ENCODE results near the gene MISP.

Gene MISP

DNA sequence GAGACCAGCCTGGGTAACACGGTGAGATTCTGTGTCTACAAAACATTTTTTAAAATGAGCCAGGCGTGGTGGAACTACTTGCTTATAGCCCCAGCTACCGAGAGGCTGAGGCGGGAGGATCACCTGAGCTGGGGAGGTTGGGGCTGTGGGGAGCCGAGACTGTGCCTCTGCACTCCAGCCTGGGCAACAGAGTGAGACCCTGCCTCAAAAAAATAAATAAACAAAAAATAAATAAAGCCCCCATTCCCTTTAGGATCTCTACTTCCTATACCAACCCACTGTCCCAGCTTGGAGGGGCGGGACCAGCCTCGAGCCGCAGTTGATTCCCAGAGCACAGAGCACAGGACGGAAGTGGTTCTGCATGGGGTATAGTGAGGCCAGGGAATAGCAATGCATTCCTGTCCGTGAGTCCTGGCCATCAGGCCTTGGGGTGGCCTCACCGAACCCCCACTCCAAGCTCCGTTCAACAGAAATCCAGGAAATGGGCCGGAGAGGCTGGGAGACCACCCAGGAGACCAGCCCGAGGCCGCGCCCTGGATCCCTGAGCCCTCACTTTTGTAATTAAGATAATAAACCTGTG, 41.5 kb downstream of the MISP start:
- TF ChIP-seq, protein P1, sequence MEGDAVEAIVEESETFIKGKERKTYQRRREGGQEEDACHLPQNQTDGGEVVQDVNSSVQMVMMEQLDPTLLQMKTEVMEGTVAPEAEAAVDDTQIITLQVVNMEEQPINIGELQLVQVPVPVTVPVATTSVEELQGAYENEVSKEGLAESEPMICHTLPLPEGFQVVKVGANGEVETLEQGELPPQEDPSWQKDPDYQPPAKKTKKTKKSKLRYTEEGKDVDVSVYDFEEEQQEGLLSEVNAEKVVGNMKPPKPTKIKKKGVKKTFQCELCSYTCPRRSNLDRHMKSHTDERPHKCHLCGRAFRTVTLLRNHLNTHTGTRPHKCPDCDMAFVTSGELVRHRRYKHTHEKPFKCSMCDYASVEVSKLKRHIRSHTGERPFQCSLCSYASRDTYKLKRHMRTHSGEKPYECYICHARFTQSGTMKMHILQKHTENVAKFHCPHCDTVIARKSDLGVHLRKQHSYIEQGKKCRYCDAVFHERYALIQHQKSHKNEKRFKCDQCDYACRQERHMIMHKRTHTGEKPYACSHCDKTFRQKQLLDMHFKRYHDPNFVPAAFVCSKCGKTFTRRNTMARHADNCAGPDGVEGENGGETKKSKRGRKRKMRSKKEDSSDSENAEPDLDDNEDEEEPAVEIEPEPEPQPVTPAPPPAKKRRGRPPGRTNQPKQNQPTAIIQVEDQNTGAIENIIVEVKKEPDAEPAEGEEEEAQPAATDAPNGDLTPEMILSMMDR (conservative IDR thresholded peaks at IDR 0.05; ENCODE audit: low read depth): no peak
- ChIA-PET POLR2A (ENCODE audit: low non-redundant PET) (no interaction called here), CTCF (interaction anchor here (0.6 to 0.7 kb wide), 2 partner anchors 41 to 65 kb away, joined by 3 to 4 read pairs; no protein-coding TSS in a partner anchor)
- DNase-seq (ENCODE audit: low spot score): no peak
- peak overlapping the region; percentile 99 for H3K27ac ChIP-seq

DNA sequence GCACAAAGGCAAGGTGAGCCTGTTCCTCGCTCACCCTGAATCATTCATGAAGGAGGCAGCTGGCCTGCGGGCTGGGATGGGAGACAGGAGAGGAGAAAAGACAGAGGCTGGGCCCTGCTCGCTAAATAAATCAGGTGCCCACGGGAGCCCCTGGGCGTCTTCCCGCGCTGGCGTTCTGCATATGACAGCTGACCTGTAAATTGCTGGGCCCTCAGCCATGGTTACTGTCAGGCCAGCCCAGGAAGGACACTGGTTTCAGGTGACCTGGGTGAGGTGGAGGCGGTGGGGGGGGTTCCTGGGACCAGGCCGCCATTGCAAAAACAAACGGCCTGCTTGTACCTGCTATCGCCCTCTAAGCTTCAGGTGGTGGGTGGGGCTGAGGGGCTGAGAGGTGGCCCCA, 42.9 kb downstream of the MISP start:
- peak overlapping the region; percentile 99 for H3K27ac ChIP-seq
- TF ChIP-seq, protein P1 (conservative IDR thresholded peaks at IDR 0.05; ENCODE audit: low read depth): no peak
- ChIA-PET CTCF (interaction anchor here (0.5 to 0.7 kb wide), 2 partner anchors 10 to 299 kb away, joined by 4 read pairs; no protein-coding TSS in a partner anchor), POLR2A (ENCODE audit: low non-redundant PET) (interaction anchor here (0.5 kb wide), 1 partner anchor 19 kb away, joined by 6 read pairs; no protein-coding TSS in a partner anchor)
- DNase-seq (ENCODE audit: low spot score): no peak

DNA sequence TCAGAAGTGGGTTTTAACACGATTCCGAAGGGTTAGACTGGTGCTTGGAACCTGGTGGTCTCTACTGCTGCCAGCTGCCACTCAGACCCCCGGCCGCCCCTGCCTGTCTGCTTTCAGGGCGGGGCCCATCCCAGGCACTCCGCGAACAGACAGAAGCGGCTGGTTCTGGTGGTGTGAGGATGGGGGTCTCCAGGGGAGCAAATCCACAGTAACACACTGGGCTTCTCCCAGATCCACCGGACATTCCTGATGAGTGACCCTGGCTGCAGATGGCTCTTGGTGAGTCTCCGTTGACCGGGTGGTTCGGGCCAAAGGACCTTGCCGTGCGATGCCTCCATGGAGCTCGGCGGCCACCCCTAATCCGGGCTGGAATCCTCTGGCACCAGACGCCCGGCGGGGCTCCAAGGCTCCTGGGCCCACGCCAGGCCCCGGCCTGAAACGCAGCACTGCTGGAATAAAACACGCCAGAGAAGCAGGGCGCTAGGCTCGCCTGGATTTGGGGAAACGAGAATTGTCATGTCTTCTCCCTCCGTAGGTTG, 44.2 kb downstream of the MISP start:
- DNase-seq (ENCODE audit: low spot score): no peak
- CTCF ChIA-PET: no interaction called here
- peak overlapping the region; percentile 99 for H3K27ac ChIP-seq

DNA sequence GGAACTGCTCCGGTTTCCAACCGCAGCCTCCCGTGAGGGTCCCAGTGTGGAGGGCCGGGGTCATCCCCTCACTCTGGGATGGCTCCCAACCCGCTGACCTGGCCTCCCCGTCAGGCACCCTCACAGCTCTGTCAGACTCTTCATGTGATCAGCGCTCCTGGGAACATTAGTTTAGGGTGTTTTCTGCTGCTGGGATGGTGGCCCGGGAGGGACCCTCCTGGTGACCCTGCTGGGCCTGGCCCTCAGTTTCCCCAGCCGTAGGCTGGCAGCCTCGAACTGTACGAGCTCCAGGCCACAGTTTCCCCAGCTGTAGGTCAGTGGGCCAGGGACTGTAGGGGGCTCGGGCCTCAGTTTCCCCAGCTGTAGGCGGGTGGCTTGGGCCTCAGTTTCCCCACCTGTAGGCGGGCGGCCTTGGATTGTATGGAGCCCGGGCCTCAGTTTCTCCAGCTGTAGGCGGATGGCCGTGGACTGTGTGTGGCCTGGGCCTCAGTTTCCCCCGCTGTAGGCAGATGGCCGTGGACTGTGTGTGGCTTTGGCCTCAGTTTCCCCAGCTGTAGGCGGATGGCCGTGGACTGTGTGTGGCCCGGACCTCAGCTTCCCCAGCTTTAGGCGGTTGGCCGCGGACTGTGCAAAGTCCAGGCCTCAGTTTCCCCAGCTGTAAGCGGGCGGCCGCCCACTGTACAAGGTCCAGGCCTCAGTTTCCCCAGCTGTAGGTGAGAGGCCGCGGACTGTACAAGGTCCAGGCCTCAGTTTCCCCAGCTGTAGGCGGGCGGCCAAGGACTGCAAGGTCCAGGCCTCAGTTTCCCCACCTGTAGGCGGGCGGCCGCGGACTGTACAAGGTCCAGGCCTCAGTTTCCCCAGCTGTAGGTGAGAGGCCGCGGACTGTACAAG, 45.0 kb downstream of the MISP start:
- CTCF ChIA-PET: no interaction called here
- H3K27ac ChIP-seq: peak overlapping the region; percentile 99
- POLR2A ChIA-PET (ENCODE audit: low non-redundant PET): no interaction called here
- DNase-seq (ENCODE audit: low spot score): no peak
- TF ChIP-seq, protein P1 (conservative IDR thresholded peaks at IDR 0.05; ENCODE audit: low read depth): no peak

More for the DNA sequence above, 44.2 kb downstream of the MISP start:
- POLR2A ChIA-PET (ENCODE audit: low non-redundant PET): no interaction called here
- TF ChIP-seq, protein P1 (conservative IDR thresholded peaks at IDR 0.05; ENCODE audit: low read depth): no peak

DNA sequence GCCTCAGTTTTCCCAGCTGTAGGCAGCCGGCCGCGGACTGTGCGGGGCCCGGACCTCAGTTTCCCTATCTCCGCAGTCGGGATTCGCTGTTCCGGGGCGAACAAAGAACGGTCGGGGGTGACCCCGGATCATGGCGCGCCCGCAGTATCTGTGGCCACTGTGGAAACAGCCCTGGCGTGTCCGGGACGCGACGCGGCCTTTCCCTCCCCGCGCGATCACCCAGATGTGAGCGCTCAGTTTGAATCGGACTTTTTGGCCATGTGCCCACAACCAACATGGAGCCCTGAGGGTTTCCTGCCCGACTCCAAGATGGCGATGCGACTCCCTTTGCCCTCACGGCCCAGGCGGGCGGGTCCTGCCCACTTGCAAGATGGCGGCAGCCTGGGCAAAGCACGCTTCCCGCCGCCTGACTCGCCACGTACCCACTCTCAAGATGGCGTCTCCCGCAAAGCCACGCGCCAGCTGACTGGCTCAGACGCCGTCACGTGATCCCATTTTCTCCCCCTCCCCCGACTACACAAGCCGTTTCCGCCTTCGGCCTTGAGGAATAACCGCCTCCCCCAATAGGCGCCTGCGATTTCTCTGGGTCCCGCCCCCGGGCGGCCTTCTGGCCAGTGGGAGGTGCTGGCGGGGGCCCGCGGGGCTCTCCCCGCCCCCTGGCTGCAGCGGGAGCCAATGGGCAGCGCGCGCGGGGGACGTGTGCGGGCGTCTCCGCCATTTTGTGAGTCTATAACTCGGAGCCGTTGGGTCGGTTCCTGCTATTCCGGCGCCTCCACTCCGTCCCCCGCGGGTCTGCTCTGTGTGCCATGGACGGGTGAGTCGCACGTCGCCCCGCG, 46.0 kb downstream of the MISP start, which contains the start of gene PTBP1:
Gene PTBP1 (plus strand): TSS at position 761 of the 836 bp plus-strand sequence. CDS start 46 bp downstream, at position 807.
- TF ChIP-seq, protein P1 (conservative IDR thresholded peaks at IDR 0.05; ENCODE audit: low read depth): no peak
- CTCF ChIA-PET: interaction anchor here (0.6 kb wide), 1 partner anchor 198 kb away, joined by 4 read pairs; no protein-coding TSS in a partner anchor
- POLR2A ChIA-PET (ENCODE audit: low non-redundant PET): no interaction called here
- peak within 1 kb of the TSS; percentile 99 for H3K27ac ChIP-seq
- DNase-seq (ENCODE audit: low spot score): peak; percentile 97

Data from RWPE1 (cell line).